ENCODE measurements around the gene MEF2C. TPM values are rescaled to one million over a fixed set of nuclear protein-coding genes. Genes with fewer than 3 reads are reported as not detected.

The MEF2C gene
- total and polyA plus RNA-seq, 2 donors (not counting 1 experiment from before 2014, with no cell fraction given) = 12.2 to 15.7 TPM

- H3K27me3 ChIP-seq (ENCODE audit: control insufficient read depth, insufficient read depth, low read length) = no peaks in the 10 kb centered on the region
- H4K20me1 ChIP-seq (ENCODE audit: control insufficient read depth, extremely low read depth, insufficient read depth, low read length) = no peaks in the 10 kb centered on the region
- H3K4me1 ChIP-seq (ENCODE audit: control insufficient read depth, extremely low read depth, insufficient read depth, low read length) = no peaks in the 10 kb centered on the region
- no peak overlapping the region for H3K4me3 ChIP-seq (replicated peaks in 1 of 4; ENCODE audit: control extremely low read depth in 1 of 4, insufficient read depth in 1 of 4, low read depth in 3 of 4, low read length in 4 of 4)
- no peak overlapping the region for H3K9ac ChIP-seq (ENCODE audit: insufficient read depth, low read length)
- peak in 1 of 2 donors; percentile 81 for DNase-seq (ENCODE audit: low read depth in 2 of 2)
- H2AFZ ChIP-seq (ENCODE audit: low read length) = no peak overlapping the region
- no peaks in the 10 kb centered on the region for H3K9me3 ChIP-seq (ENCODE audit: control insufficient read depth, insufficient read depth, low read depth, low read length)
- H3K79me2 ChIP-seq (ENCODE audit: control insufficient read depth, insufficient read depth, low read length) = no peaks in the 10 kb centered on the region
- no peak overlapping the region for H3K27ac ChIP-seq (ENCODE audit: insufficient read depth, low read length)
- no peaks in the 10 kb centered on the region for H3K36me3 ChIP-seq (ENCODE audit: control insufficient read depth, insufficient read depth, low read length)
- TF ChIP-seq EZH2 (IDR thresholded peaks at IDR 0.05; ENCODE audit: low read length, missing control alignments) = no peak
- H3K4me2 ChIP-seq (ENCODE audit: extremely low read depth, insufficient read depth, low read length) = no peak overlapping the region
Measured at GRCh38 chr5:88707216-88707965, 175.6 kb downstream of the MEF2C start.

GRCh38 chr5:88702332-88702731 lies 180.7 kb downstream of the MEF2C start:
- no peak overlapping the region for H2AFZ ChIP-seq (ENCODE audit: low read length)
- TF ChIP-seq CTCF (conservative IDR thresholded peaks at IDR 0.05 in 1 of 2, IDR thresholded peaks at IDR 0.05 in 1 of 2; ENCODE audit: low read depth in 1 of 2, low read length in 2 of 2) (no peak), EZH2 (IDR thresholded peaks at IDR 0.05; ENCODE audit: low read length, missing control alignments) (no peak)
- no peak overlapping the region for H3K4me2 ChIP-seq (ENCODE audit: extremely low read depth, insufficient read depth, low read length)

GRCh38 chr5:88700121-88700520 lies 182.9 kb downstream of the MEF2C start:
- Histone ChIP-seq H3K4me1 (ENCODE audit: control insufficient read depth, extremely low read depth, insufficient read depth, low read length) (no peaks in the 10 kb centered on the region), H4K20me1 (ENCODE audit: control insufficient read depth, extremely low read depth, insufficient read depth, low read length) (no peaks in the 10 kb centered on the region), H3K27ac (ENCODE audit: insufficient read depth, low read length) (no peak overlapping the region), H3K36me3 (ENCODE audit: control insufficient read depth, insufficient read depth, low read length) (no peaks in the 10 kb centered on the region), H3K4me2 (ENCODE audit: extremely low read depth, insufficient read depth, low read length) (no peak overlapping the region), H3K9ac (ENCODE audit: insufficient read depth, low read length) (no peak overlapping the region), H3K27me3 (ENCODE audit: control insufficient read depth, insufficient read depth, low read length) (peaks cover 13% of the 10 kb centered on the region), H3K4me3 (replicated peaks in 1 of 4; ENCODE audit: control extremely low read depth in 1 of 4, insufficient read depth in 1 of 4, low read depth in 3 of 4, low read length in 4 of 4) (no peak overlapping the region), H3K9me3 (ENCODE audit: control insufficient read depth, insufficient read depth, low read depth, low read length) (no peaks in the 10 kb centered on the region), H3K79me2 (ENCODE audit: control insufficient read depth, insufficient read depth, low read length) (no peaks in the 10 kb centered on the region), H2AFZ (ENCODE audit: low read length) (no peak overlapping the region)
- TF ChIP-seq CTCF (conservative IDR thresholded peaks at IDR 0.05 in 1 of 2, IDR thresholded peaks at IDR 0.05 in 1 of 2; ENCODE audit: low read depth in 1 of 2, low read length in 2 of 2) (no peak), EZH2 (IDR thresholded peaks at IDR 0.05; ENCODE audit: low read length, missing control alignments) (no peak)
- DNase-seq (ENCODE audit: low read depth in 2 of 2) = no peak

More at GRCh38 chr5:88702332-88702731, 180.7 kb downstream of the MEF2C start:
- no peaks in the 10 kb centered on the region for H3K4me1 ChIP-seq (ENCODE audit: control insufficient read depth, extremely low read depth, insufficient read depth, low read length)
- no peaks in the 10 kb centered on the region for H3K79me2 ChIP-seq (ENCODE audit: control insufficient read depth, insufficient read depth, low read length)
- no peaks in the 10 kb centered on the region for H3K36me3 ChIP-seq (ENCODE audit: control insufficient read depth, insufficient read depth, low read length)
- H3K27ac ChIP-seq (ENCODE audit: insufficient read depth, low read length) = no peak overlapping the region
- H3K4me3 ChIP-seq (replicated peaks in 1 of 4; ENCODE audit: control extremely low read depth in 1 of 4, insufficient read depth in 1 of 4, low read depth in 3 of 4, low read length in 4 of 4) = no peak overlapping the region
- H3K9ac ChIP-seq (ENCODE audit: insufficient read depth, low read length) = no peak overlapping the region
- no peaks in the 10 kb centered on the region for H4K20me1 ChIP-seq (ENCODE audit: control insufficient read depth, extremely low read depth, insufficient read depth, low read length)
- no peaks in the 10 kb centered on the region for H3K9me3 ChIP-seq (ENCODE audit: control insufficient read depth, insufficient read depth, low read depth, low read length)
- no peak for DNase-seq (ENCODE audit: low read depth in 2 of 2)
- H3K27me3 ChIP-seq (ENCODE audit: control insufficient read depth, insufficient read depth, low read length) = peaks cover 4% of the 10 kb centered on the region
